SH-SY5Y (cell line): ENCODE data around the gene CCDC71L.

Source experiments
- GATA2 ChIP-seq: IDR thresholded peaks from 2 replicates; pipeline ENCODE4 v1.6.1; 2011; ENCODE audit warnings: mild to moderate bottlenecking, low read depth, low read length
- GATA3 ChIP-seq: IDR thresholded peaks from 2 replicates; pipeline ENCODE4 v1.6.1; 2011; ENCODE audit warnings: low read depth, mild to moderate bottlenecking, low read length, moderate library complexity

The CCDC71L gene

DNA sequence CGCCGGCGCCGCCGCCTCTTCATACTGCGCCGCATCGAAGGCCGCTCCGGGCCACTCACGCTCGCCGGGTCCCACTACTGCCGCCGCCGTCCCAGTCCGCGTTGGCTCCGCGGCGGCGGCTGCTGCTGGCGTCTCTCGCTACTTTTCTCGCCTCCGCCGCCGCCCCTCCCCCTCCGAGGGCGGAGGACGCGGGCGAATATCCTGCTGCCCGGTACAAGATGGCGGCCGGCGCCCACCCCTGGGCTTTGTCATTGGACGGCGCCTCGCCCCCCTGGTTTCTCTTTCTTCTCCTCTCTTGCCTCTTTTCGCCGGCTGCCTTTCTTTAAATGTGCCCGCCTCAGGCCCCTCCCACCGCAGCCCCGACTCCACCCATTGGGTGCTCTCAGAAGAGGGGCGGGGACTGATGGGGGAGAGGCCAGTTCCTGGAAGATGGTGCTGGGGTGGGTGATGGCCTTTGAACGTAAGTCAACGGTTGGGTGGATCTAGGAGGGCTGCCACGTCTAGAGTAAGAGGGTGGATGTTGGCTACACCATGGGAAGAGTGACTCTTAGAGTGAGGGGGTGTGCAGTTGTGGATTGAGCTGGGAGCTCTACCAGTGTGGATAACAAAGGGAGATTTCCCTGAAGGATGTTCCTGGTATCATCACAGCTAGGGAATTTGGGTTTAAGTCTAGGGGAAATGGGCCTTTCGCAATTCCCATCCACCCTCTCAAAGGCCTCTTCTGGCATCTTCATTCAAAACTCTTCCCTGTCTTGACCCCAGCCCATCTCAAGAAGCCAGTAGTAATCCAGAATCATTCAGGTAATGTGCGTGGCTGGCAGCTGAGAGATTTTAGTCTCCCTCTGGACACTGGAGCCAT, at the start of gene CCDC71L:
TSS of gene CCDC71L (minus strand) at position 297 of the 859 bp plus-strand sequence. CDS start at position 35, 262 bp downstream.
- TF ChIP-seq GATA3 = no peak
- no peak for TF ChIP-seq GATA2

DNA sequence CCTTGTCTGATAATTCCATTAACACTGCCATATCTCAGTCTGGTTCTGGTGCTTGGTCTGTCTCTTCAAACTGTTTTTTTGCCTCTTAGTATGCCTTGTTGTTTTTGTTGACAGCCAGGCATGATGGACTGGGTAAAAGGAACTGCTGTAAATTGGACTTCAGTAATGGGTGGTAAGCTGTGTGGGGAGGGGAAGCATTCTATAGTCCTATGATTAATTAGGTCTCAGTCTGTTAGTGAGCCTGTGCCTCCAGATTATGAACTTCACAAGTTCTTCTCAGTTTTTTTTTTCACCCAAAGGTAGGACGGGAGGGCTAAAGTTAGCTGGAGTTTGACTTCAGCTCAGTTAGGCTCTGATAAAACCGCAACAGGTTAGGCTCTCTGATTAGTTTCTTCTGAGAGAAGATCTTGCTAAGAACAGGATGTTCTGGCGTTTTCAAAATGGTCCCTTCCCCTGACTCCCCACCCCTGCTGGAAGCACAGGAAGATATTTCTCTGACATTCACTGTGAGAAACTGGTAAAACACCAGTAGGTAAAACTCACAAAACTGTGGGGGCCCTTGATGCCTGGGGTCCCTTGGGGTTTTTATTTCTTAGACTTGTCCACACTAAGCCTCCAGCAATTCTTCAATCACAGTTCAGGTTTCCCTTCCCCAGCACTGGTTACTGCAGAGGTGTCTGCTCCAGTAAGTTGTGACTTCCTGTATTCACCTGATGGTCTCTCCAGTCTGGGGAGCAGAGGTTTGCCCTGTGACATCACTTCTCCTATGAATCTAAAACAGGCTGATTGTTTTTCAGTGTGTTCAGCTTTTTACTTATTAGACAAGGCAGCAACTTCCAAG, 43.3 kb upstream of the CCDC71L start:
- TF ChIP-seq GATA3 = no peak
- no peak for TF ChIP-seq GATA2

DNA sequence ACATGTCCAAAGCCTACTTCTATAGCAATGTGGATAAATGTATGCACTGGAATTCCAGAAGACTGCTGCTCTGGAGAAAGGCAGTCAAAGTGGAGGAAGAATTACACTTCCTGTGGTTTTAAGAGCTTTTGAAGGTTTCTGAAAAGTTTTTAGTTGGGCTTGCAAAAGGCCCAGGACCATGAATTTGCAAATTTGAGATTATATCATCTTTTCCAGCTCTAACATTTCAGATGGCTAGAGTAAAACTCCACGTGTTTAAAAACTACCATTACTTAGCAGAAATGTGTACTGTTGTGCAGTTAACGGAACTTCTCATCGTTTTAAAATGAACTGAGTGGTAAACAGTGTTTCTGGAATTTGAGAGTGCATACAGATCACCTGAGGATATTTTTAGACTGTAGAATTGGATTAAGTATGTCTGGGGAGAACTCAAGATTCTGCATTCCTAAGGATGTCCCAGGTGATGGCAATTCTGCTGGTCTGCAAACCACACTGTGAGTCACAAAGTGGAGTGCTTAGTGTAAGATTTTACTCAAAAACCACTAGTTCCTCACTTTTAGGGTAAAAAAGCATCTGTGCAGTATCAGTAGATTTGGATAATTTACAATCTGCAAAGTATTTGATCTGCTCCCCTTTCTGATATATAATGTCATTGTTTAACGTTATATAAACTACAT, 32.9 kb upstream of the CCDC71L start:
- 0 out of 2 replicates have a peak, but pooled peaks have one; percentile 14 for TF ChIP-seq GATA3
- TF ChIP-seq GATA2 = no peak

DNA sequence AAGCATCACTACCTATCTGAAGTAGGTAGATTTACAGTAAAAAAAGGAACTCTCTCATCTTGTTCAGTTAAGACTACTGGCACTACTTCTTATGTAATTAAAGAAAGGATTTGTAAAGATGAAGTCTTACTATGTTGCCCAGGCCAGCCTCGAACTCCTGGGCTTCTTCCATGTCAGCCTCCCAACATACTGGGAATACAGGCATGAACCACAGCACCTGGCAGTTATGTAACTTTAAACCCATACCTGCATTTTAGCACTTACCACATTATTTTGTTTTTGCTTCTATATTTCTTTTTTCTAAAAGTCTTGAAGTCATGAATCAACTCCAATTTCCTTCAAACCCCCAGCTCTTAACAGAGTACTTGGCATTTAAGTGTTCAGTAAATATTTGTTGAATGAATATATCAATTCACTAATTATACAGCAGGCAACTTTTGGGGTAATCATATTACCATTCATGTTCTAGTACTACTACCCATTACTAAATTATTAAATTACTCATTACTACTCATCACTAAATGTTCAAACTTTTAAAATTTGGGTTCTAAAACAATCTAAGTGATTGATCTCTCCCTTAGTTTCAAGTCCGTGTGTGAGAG, 31.6 kb upstream of the CCDC71L start:
- TF ChIP-seq GATA3 (no peak), GATA2 (no peak)

DNA sequence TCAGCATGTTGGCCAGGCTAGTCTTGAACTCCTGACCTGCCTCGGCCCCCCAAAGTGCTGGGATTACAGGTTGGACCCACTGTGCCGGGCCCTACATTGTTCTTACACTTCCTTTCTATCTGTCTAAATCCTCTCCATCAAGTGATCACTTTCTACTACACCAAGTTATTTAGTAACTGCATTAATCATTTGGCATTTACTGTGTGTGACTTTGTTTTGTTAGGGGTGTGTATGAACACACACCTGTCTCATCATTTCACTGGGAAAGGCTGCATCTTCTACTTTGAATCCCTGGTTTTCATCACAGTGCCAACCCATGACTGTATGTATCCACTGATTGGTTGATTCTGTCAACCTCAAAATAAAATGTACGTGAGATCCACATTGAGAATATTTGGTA, 23.0 kb upstream of the CCDC71L start:
- TF ChIP-seq GATA2 = no peak
- no peak for TF ChIP-seq GATA3

DNA sequence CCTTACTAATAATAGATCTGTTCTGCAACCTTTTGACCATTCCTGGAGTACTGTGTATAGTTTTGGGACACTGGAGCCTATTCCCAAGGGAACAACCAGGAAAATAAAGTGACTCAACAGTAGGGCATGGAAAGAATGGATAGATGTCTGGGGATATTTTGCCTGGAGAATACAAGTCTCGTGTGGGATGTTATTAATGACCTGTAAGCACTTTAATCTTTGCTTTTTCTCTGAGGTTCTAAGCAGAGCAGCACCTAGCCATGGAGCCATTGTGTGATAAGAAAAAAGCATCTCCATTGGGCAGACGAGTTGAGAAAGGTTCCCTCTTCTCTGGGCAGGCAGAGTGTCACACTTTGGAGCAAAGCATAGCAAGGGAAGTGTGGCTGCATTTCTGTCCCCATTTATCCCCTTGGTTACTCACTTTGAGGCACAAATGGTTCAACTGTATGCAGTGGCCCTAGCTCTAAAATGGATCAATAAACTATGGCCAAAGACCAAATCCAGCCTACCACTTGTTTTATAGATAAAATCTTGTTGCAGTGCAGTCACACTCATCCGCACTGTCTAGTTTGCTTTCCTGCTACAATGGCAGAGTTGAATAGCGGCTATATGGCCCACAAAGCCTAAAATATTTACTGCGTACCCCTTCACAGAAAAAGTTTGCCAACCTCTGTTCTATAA, 21.0 kb upstream of the CCDC71L start:
- TF ChIP-seq GATA2 = no peak
- TF ChIP-seq GATA3 = no peak

DNA sequence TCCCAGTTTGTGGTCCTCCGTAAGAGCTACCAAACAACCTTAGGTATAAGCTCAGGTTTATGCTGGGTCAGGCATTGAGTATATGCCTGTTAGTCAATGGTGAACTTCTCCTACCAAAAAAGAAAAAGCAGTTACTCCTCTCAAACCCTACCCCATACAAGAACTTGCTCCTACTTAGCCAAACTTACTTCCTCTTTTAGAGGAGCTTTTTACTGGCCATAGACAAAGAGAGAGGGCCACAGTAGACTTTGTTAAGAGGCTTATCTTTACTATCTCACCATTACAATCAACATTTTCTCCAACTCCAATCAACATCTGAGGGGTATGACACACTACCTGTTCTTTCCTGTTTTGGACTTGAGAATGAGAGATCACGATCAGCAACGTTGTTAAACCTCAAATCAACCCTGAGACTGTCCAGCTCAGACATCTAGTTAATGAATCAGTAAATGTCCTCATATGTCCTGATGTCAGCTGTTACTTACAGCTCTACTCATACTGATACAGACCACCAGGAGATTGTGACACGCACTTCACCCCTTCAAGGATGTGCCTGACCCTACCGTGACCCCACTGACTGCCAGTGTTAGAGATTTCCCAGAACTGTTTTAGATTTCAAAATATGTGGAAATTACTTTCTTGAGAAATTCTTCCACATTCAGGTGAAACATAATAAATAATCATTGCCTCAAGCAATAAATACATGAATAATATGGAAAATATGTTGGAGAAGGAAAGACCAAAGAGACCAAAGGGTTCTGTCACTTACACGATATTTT, 18.4 kb upstream of the CCDC71L start:
- TF ChIP-seq GATA3 (no peak), GATA2 (no peak)

DNA sequence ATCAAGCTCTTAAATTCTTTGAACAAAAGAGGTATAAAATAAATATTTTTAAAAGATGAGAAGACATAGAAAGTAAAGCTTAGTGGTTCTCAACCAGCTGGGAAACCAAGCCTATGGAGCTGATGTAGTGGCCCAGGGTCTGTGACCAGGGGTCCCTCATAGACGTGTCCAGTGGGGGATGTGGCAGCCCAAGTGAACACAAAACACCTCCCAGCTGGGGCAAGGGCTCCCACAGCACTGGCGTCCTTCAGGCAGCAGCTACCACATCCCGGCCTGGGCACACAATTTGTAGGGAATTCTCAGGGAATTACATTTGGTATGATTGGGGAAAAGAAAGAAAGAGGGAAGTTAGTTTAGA, 17.8 kb upstream of the CCDC71L start:
- TF ChIP-seq GATA2 (no peak), GATA3 (no peak)

DNA sequence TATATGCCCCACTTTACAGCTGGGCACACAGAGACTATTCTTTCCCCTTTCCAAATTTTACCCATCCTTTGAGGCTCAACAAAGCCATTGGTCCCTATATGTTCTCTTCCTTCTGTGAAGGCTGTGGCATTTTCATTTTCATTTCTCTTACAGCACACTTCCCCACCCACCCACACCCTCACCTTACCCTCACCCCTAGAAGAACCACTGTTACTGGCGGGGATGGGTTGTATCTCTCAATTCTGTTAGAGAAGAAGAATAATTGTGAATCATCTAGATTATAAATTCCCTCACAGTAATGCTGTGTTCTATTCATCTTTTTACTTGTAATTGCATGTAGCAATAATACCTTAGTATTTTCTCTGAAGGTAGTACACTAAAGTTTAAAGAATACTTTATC, 10.2 kb upstream of the CCDC71L start:
- TF ChIP-seq GATA3 = no peak
- TF ChIP-seq GATA2 = no peak

DNA sequence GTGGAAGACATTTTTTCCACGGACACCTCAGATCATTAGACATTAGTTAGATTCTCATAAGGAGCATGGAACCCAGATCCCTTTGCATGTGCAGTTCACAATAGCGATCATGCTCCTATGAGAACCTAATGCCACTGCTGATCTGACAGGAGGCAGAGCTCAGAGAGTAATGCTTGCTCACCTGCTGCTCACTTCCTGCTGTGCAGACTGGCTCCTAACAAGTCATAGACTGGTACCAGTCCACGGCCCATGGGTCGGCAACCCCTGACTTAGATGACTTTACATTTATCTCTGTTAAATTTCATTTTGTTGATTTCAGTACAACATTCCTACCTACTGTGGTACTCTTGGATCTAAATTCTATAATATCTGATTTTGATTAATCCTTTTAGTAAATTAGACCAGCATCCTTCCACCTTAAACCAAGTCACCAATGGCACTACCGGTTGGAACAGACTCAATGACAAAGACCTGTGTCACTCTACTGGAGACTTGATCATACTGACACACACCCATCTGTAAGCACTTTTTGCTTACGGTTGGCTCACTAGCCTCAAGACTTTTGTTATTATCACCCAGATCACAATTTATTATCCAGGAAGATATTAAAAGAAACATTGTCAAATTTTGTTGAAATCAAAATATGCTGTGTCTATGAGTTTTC, 8.0 kb upstream of the CCDC71L start:
- no peak for TF ChIP-seq GATA3
- TF ChIP-seq GATA2 = no peak

DNA sequence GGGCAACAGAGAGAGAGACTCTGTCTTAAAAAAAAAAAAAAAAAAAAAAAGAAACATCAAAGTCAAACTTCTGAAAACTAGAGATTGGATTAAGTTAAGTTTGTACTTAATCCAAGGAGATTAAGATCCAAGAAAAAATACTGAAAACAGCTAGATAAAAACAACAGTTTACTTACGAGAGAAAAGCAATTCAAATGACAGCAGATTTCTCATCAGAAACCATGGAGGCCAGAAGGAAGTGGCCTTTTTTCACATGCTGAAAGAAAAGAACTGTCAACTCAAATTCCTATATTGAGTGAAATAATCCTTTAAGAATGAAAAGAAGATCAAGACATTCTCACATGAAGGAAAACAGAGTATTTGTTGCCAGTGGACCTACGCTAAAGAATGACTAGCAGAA, 5.4 kb upstream of the CCDC71L start:
- no peak for TF ChIP-seq GATA3
- no peak for TF ChIP-seq GATA2

DNA sequence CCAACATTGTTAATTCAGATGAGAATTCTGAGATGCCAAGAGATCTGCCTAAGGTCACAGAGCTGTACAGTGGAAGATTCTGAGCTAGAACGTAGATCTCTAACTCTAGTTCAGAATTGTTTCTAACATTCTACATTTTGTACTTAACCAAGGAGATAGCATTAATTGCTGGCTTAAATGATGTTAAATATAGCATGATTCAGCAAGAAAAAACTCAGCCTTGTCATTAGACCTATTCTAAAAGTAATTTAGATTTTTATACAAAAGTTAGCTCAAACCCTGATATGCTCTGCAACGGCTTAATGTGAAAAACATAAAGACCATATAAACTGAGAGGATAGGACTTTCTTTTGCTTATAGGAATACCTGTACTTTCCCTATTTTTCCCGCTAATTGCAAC, 3.4 kb upstream of the CCDC71L start:
- TF ChIP-seq GATA3 (no peak), GATA2 (no peak)
